K562 (cell line): Measurements from ENCODE around the gene GNAT1. TPM values are rescaled to one million over a fixed set of nuclear protein-coding genes. Genes with fewer than 3 reads are reported as not detected.
A peak's percentile ranks its signal among the peaks of the same experiment; 100 is the strongest.

Source experiments
- EP400 ChIP-seq: fragments of 450-650 bp; IDR thresholded peaks from 2 replicates; pipeline ENCODE4 v1.6.1; 2017; ENCODE audit warnings: antibody characterized with exemption, mild to moderate bottlenecking, moderate library complexity
- IFI16 ChIP-seq: fragments of 250-450 bp; sonication (Bioruptor Pico); IDR thresholded peaks from 2 replicates; pipeline ENCODE4 v2.1.2; 2022; ENCODE audit warnings: mild to moderate bottlenecking, inconsistent platforms
- KHSRP ChIP-seq: fragments of 450-650 bp; IDR thresholded peaks from 2 replicates; pipeline ENCODE4 v1.6.1; 2017
- KLF6 ChIP-seq: fragments of 250-450 bp; sonication (Bioruptor Pico); IDR thresholded peaks from 2 replicates; pipeline ENCODE4 v1.4.0; 2020; ENCODE audit warnings: mild to moderate bottlenecking, moderate library complexity, borderline replicate concordance
- MXD1 ChIP-seq: fragments of 250-450 bp; sonication (Bioruptor Pico); IDR thresholded peaks from 2 replicates; pipeline ENCODE4 v1.8.0; 2021; ENCODE audit warnings: borderline replicate concordance, mild to moderate bottlenecking, moderate library complexity; ENCODE audit not compliant: poor library complexity, severe bottlenecking
- RBM34 ChIP-seq: fragments of 200-400 bp; formaldehyde crosslinking; IDR thresholded peaks from 2 replicates; pipeline ENCODE4 v1.6.1; 2018; ENCODE audit warnings: low read length, borderline replicate concordance; ENCODE audit not compliant: insufficient read depth
- SREBF2 ChIP-seq: sonication (generic); formaldehyde crosslinking; IDR thresholded peaks from 2 replicates; pipeline ENCODE4 v1.4.0; 2020; ENCODE audit warnings: mild to moderate bottlenecking, missing genetic modification reagents
- THAP12 ChIP-seq: fragments of 250-450 bp; sonication (Bioruptor Pico); IDR thresholded peaks from 2 replicates; pipeline ENCODE4 v1.9.0; 2021; ENCODE audit warnings: mild to moderate bottlenecking, inconsistent platforms
- ZFX ChIP-seq: sonication (generic); formaldehyde crosslinking; IDR thresholded peaks from 2 replicates; pipeline ENCODE4 v1.8.0; 2022; ENCODE audit warnings: mild to moderate bottlenecking, missing genetic modification reagents, moderate library complexity
- ZNF512 ChIP-seq: IDR thresholded peaks from 2 replicates; pipeline ENCODE4 v1.6.1; 2016; ENCODE audit warnings: missing genetic modification characterization, missing compliant biosample characterization
- ZNF586 ChIP-seq: fragments of 450-650 bp; formaldehyde crosslinking; conservative IDR thresholded peaks from 2 replicates; pipeline ENCODE4 v1.4.0; 2020; ENCODE audit warnings: mild to moderate bottlenecking, moderate library complexity
- polyA plus RNA-seq, 8 experiments: library from polyadenylated mRNA; depleted of rRNA in 4 of 8; stranded (reverse) in 5 of 8; unstranded in 3 of 8; fragments of >200 nt; fragmentation: Nextera tagmentation in 2 of 8; fragmentation: Illumina TruSeq in 1 of 8; extraction: Ambion mirVana in 2 of 8; extraction: Trizol in 1 of 8; gene quantifications; 2 replicates each; pipeline versions ENCODE4 v1.2.1 to v1.2.3, GENCODE V29; 2011 to 2014; ENCODE audit warnings: inconsistent platforms in 1 of 8, missing spikeins in 1 of 8
- total RNA-seq, 7 experiments: library from RNA; depleted of rRNA in 6 of 7; stranded (reverse); fragments of >200 nt in 6 of 7; fragmentation: Illumina TruSeq in 2 of 7; extraction: Trizol in 2 of 7; gene quantifications; 2 replicates each; pipeline versions ENCODE4 v1.2.1 to v1.2.3, GENCODE V29; 2011 to 2021; ENCODE audit warnings: low replicate concordance in 1 of 7
- TF ChIP-seq, protein P1 (sequence below), 3 experiments: fragments of 200-800 bp in 1 of 3; sonication (Bioruptor generic) in 1 of 3; sonication (generic) in 1 of 3; formaldehyde crosslinking in 1 of 3; IDR thresholded peaks; 2 replicates each; pipeline versions ENCODE4 v1.6.1 to v1.8.0; 2016 to 2022; ENCODE audit warnings: mild to moderate bottlenecking in 2 of 3, missing compliant biosample characterization in 2 of 3, missing genetic modification characterization in 2 of 3, missing genetic modification reagents in 1 of 3
- TF ChIP-seq, protein P2 (sequence below): IDR thresholded peaks from 2 replicates; pipeline ENCODE4 v1.6.1; 2011; ENCODE audit warnings: borderline replicate concordance, low read depth, mild to moderate bottlenecking, moderate library complexity, low read length; ENCODE audit not compliant: insufficient read depth, poor library complexity, severe bottlenecking
- TF ChIP-seq, protein P3 (sequence below): sonication (generic); formaldehyde crosslinking; IDR thresholded peaks from 2 replicates; pipeline ENCODE4 v1.8.0; 2022; ENCODE audit warnings: mild to moderate bottlenecking, missing genetic modification reagents

The GNAT1 gene
- total and polyA plus RNA-seq, 9 of the 15 experiments (the other 6 are each of a cell fraction or from before 2014, with no cell fraction given), result not detected

- TF ChIP-seq ZFX (CRISPR knock-in tag) (0 out of 2 replicates have a peak, but pooled peaks have one; percentile 31), THAP12 (CRISPR knock-in tag) (no peak), KLF6 (CRISPR knock-in tag) (no peak), RBM34 (no peak), SREBF2 (CRISPR knock-in tag) (no peak), IFI16 (CRISPR knock-in tag) (no peak), EP400 (peak; percentile 63), MXD1 (no peak), KHSRP (no peak), ZNF512 (tag) (no peak), ZNF586 (CRISPR knock-in tag) (no peak)
- TF ChIP-seq, protein P1, sequence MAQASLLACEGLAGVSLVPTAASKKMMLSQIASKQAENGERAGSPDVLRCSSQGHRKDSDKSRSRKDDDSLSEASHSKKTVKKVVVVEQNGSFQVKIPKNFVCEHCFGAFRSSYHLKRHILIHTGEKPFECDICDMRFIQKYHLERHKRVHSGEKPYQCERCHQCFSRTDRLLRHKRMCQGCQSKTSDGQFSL (CRISPR knock-in tag; IDR thresholded peaks at IDR 0.05), result peak; percentile 99
- TF ChIP-seq, protein P1 (tag; IDR thresholded peaks at IDR 0.05), result peak in 1 of 2 experiments; percentile 87; a peak in 2 of 4 replicates
- TF ChIP-seq, protein P2, sequence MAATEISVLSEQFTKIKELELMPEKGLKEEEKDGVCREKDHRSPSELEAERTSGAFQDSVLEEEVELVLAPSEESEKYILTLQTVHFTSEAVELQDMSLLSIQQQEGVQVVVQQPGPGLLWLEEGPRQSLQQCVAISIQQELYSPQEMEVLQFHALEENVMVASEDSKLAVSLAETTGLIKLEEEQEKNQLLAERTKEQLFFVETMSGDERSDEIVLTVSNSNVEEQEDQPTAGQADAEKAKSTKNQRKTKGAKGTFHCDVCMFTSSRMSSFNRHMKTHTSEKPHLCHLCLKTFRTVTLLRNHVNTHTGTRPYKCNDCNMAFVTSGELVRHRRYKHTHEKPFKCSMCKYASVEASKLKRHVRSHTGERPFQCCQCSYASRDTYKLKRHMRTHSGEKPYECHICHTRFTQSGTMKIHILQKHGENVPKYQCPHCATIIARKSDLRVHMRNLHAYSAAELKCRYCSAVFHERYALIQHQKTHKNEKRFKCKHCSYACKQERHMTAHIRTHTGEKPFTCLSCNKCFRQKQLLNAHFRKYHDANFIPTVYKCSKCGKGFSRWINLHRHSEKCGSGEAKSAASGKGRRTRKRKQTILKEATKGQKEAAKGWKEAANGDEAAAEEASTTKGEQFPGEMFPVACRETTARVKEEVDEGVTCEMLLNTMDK, result peak; percentile 87
- TF ChIP-seq, protein P3, sequence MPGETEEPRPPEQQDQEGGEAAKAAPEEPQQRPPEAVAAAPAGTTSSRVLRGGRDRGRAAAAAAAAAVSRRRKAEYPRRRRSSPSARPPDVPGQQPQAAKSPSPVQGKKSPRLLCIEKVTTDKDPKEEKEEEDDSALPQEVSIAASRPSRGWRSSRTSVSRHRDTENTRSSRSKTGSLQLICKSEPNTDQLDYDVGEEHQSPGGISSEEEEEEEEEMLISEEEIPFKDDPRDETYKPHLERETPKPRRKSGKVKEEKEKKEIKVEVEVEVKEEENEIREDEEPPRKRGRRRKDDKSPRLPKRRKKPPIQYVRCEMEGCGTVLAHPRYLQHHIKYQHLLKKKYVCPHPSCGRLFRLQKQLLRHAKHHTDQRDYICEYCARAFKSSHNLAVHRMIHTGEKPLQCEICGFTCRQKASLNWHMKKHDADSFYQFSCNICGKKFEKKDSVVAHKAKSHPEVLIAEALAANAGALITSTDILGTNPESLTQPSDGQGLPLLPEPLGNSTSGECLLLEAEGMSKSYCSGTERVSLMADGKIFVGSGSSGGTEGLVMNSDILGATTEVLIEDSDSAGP (CRISPR knock-in tag), result no peak
Observed at GRCh38 chr3:50245831-50246516, 54.6 kb downstream of the GNAT1 start (continued).
